HK-2 (cell line): ENCODE data around the gene INF2.

Experiments used
- DNase-seq: peaks from one replicate; pipeline ENCODE4 v3.0.0-alpha.2; 2018; ENCODE audit not compliant: unreplicated experiment

The INF2 gene

GRCh38 chr14:104770072-104770579 lies 80.7 kb downstream of the INF2 start:
- no peak for DNase-seq

GRCh38 chr14:104770851-104771272 lies 81.4 kb downstream of the INF2 start:
- no peak for DNase-seq

GRCh38 chr14:104771374-104771773 lies 82.0 kb downstream of the INF2 start:
- no peak for DNase-seq
